ENCODE measurements around the gene CLEC2L. TPM values are rescaled to one million over a fixed set of nuclear protein-coding genes. Genes with fewer than 3 reads are reported as not detected.

The CLEC2L gene
- total RNA-seq, 4 donors from 2014 or later = 0.21 to 0.43 (median 0.26) TPM; not detected in 1

Other genes with a start within 250 kb of the CLEC2L start
- gene FMC1, start 182.3 kb upstream of the CLEC2L start, total RNA-seq = 10 to 100 TPM in 2 of 4 donors, 1 to 10 TPM in 2; 4.1 to 17.9 (median 8.6) TPM
- 100 to 1,000 TPM in 1 of 4 donors, 10 to 100 TPM in 3; 37.4 to 142 (median 72.6) TPM for gene LUC7L2, start 163.8 kb upstream of the CLEC2L start, total RNA-seq
- gene KLRG2, start 40.0 kb upstream of the CLEC2L start, total RNA-seq = under 1 TPM in 1 of 4 donors, not detected in 3; 0.14 TPM